A673 (cell line): ENCODE measurements around the gene GLCE.

Source experiments
- CTCF ChIP-seq: fragments of 300-800, 200-600 bp; sonication (generic); conservative IDR thresholded peaks from 2 replicates; pipeline ENCODE4 v1.5.1; 2017; ENCODE audit warnings: low read depth, mild to moderate bottlenecking, antibody characterized with exemption, low read length, moderate library complexity, mixed read lengths
- EZH2 ChIP-seq: fragments of 200-600 bp; sonication (generic); IDR thresholded peaks from 2 replicates; pipeline ENCODE4 v1.6.1; 2017; ENCODE audit warnings: borderline replicate concordance, low read depth, mild to moderate bottlenecking, mixed read lengths, antibody characterized with exemption, low read length; ENCODE audit not compliant: poor library complexity, severe bottlenecking

- TF ChIP-seq CTCF: no peak
- TF ChIP-seq EZH2: no peak
Observed at GRCh38 chr15:69244798-69245197, 84.4 kb downstream of the GLCE start.
